Measurements from ENCODE around the gene SCN4B.

The SCN4B gene

GRCh38 chr11:118166641-118167040 is 14.0 kb upstream of the SCN4B start:
- no peak overlapping the region for H3K27ac Mint-ChIP-seq
- DNase-seq = no peak
- H3K4me3 Mint-ChIP-seq = no peak overlapping the region
- ATAC-seq = no peak
- H3K27me3 Mint-ChIP-seq = peaks cover 12% of the 10 kb centered on the region
- H3K4me1 Mint-ChIP-seq = no peaks in the 10 kb centered on the region
- H3K9me3 Mint-ChIP-seq = no peaks in the 10 kb centered on the region

GRCh38 chr11:118164885-118165284 is 12.3 kb upstream of the SCN4B start:
- Mint-ChIP-seq H3K27me3 (peaks cover 1% of the 10 kb centered on the region), H3K4me3 (no peak overlapping the region), H3K4me1 (no peaks in the 10 kb centered on the region), H3K27ac (no peak overlapping the region), H3K9me3 (no peaks in the 10 kb centered on the region)
- no peak for ATAC-seq
- DNase-seq = no peak

- H3K4me1 Mint-ChIP-seq = no peaks in the 10 kb centered on the region
- no peak overlapping the region for H3K4me3 Mint-ChIP-seq
- ATAC-seq (no peak), DNase-seq (no peak)
- no peaks in the 10 kb centered on the region for H3K9me3 Mint-ChIP-seq
- no peak overlapping the region for H3K27ac Mint-ChIP-seq
- peaks cover 13% of the 10 kb centered on the region for H3K27me3 Mint-ChIP-seq
These were observed 10.9 kb upstream of the SCN4B start for GRCh38 chr11:118163494-118163893.

- DNase-seq (no peak), ATAC-seq (no peak)
- Mint-ChIP-seq H3K27ac (no peak overlapping the region), H3K9me3 (no peaks in the 10 kb centered on the region), H3K4me3 (no peak overlapping the region), H3K27me3 (peaks cover 19% of the 10 kb centered on the region), H3K4me1 (peaks cover under 1% of the 10 kb centered on the region)
These were observed 10.2 kb upstream of the SCN4B start for GRCh38 chr11:118162846-118163245.

GRCh38 chr11:118161786-118162185 is 9.2 kb upstream of the SCN4B start:
- H3K4me1 Mint-ChIP-seq = peaks cover 11% of the 10 kb centered on the region
- DNase-seq = no peak
- ATAC-seq = no peak
- H3K4me3 Mint-ChIP-seq = no peak overlapping the region
- peaks cover 30% of the 10 kb centered on the region for H3K27me3 Mint-ChIP-seq
- H3K9me3 Mint-ChIP-seq = no peaks in the 10 kb centered on the region
- H3K27ac Mint-ChIP-seq = peak overlapping the region in 1 of 2 donors; percentile 13

GRCh38 chr11:118157186-118157895 is 4.7 kb upstream of the SCN4B start:
- peaks cover 28% of the 10 kb centered on the region for H3K4me1 Mint-ChIP-seq
- H3K27ac Mint-ChIP-seq = peak overlapping the region in 1 of 2 donors; percentile 6
- DNase-seq (no peak), ATAC-seq (no peak)
- peaks cover 74% of the 10 kb centered on the region for H3K27me3 Mint-ChIP-seq
- H3K4me3 Mint-ChIP-seq = no peak overlapping the region
- H3K9me3 Mint-ChIP-seq = no peaks in the 10 kb centered on the region

GRCh38 chr11:118156531-118157185 is 4.0 kb upstream of the SCN4B start:
- peak overlapping the region; percentile 20 to 62 for H3K4me3 Mint-ChIP-seq
- H3K4me1 Mint-ChIP-seq = peaks cover 28% of the 10 kb centered on the region
- DNase-seq (peak; percentile 25 to 30), ATAC-seq (peak; percentile 67)
- H3K27me3 Mint-ChIP-seq = peaks cover 81% of the 10 kb centered on the region
- H3K9me3 Mint-ChIP-seq = no peaks in the 10 kb centered on the region
- H3K27ac Mint-ChIP-seq = no peak overlapping the region

- peaks cover 88% of the 10 kb centered on the region for H3K27me3 Mint-ChIP-seq
- peaks cover 28% of the 10 kb centered on the region for H3K4me1 Mint-ChIP-seq
- H3K4me3 Mint-ChIP-seq = no peak overlapping the region
- no peaks in the 10 kb centered on the region for H3K9me3 Mint-ChIP-seq
- no peak overlapping the region for H3K27ac Mint-ChIP-seq
- DNase-seq (no peak), ATAC-seq (no peak)
These were observed 3.3 kb upstream of the SCN4B start for GRCh38 chr11:118155776-118156530.

GRCh38 chr11:118154641-118155040 is 2.0 kb upstream of the SCN4B start:
- Mint-ChIP-seq H3K27me3 (peaks cover 95% of the 10 kb centered on the region), H3K9me3 (no peaks in the 10 kb centered on the region), H3K4me1 (peaks cover 28% of the 10 kb centered on the region), H3K27ac (no peak overlapping the region), H3K4me3 (no peak overlapping the region)
- ATAC-seq (no peak), DNase-seq (no peak)

GRCh38 chr11:118153976-118154375 is 1.4 kb upstream of the SCN4B start:
- H3K4me1 Mint-ChIP-seq = peaks cover 28% of the 10 kb centered on the region
- DNase-seq = no peak
- ATAC-seq = no peak
- H3K27me3 Mint-ChIP-seq = peaks cover 89% of the 10 kb centered on the region
- no peak overlapping the region for H3K27ac Mint-ChIP-seq
- peak overlapping the region; percentile 73 to 81 for H3K4me3 Mint-ChIP-seq
- H3K9me3 Mint-ChIP-seq = no peaks in the 10 kb centered on the region

GRCh38 chr11:118153516-118153915 is 893 bp upstream of the SCN4B start:
- ATAC-seq = no peak
- peaks cover 28% of the 10 kb centered on the region for H3K4me1 Mint-ChIP-seq
- H3K27ac Mint-ChIP-seq = peak overlapping the region in 1 of 2 donors; percentile 52
- H3K4me3 Mint-ChIP-seq = peak overlapping the region; percentile 73 to 81
- H3K27me3 Mint-ChIP-seq = peaks cover 88% of the 10 kb centered on the region
- no peak for DNase-seq
- H3K9me3 Mint-ChIP-seq = no peaks in the 10 kb centered on the region

GRCh38 chr11:118152020-118152551 is 537 bp downstream of the SCN4B start:
- ATAC-seq (no peak), DNase-seq (no peak)
- H3K9me3 Mint-ChIP-seq = no peaks in the 10 kb centered on the region
- H3K27ac Mint-ChIP-seq = no peak overlapping the region
- H3K27me3 Mint-ChIP-seq = peaks cover 88% of the 10 kb centered on the region
- H3K4me3 Mint-ChIP-seq = peak overlapping the region; percentile 54 to 72
- peaks cover 20% of the 10 kb centered on the region for H3K4me1 Mint-ChIP-seq

- H3K9me3 Mint-ChIP-seq = no peaks in the 10 kb centered on the region
- no peak overlapping the region for H3K27ac Mint-ChIP-seq
- peaks cover 14% of the 10 kb centered on the region for H3K4me1 Mint-ChIP-seq
- ATAC-seq = no peak
- peak overlapping the region in 1 of 2 donors; percentile 16 for H3K4me3 Mint-ChIP-seq
- H3K27me3 Mint-ChIP-seq = peaks cover 83% of the 10 kb centered on the region
- DNase-seq = no peak
These were observed 1.2 kb downstream of the SCN4B start for GRCh38 chr11:118151431-118151830.

- H3K27me3 Mint-ChIP-seq = peaks cover 71% of the 10 kb centered on the region
- DNase-seq = no peak
- H3K9me3 Mint-ChIP-seq = no peaks in the 10 kb centered on the region
- H3K4me3 Mint-ChIP-seq = no peak overlapping the region
- H3K4me1 Mint-ChIP-seq = peaks cover 14% of the 10 kb centered on the region
- ATAC-seq = no peak
- no peak overlapping the region for H3K27ac Mint-ChIP-seq
These were observed 3.1 kb downstream of the SCN4B start for GRCh38 chr11:118149493-118149892.

GRCh38 chr11:118148856-118149255 is 3.8 kb downstream of the SCN4B start:
- ATAC-seq = no peak
- Mint-ChIP-seq H3K27me3 (peaks cover 71% of the 10 kb centered on the region), H3K4me3 (no peak overlapping the region), H3K9me3 (no peaks in the 10 kb centered on the region), H3K4me1 (peaks cover 12% of the 10 kb centered on the region), H3K27ac (no peak overlapping the region)
- DNase-seq = no peak

- DNase-seq (no peak), ATAC-seq (no peak)
- Mint-ChIP-seq H3K4me3 (no peak overlapping the region), H3K27ac (no peak overlapping the region), H3K27me3 (peaks cover 71% of the 10 kb centered on the region), H3K9me3 (no peaks in the 10 kb centered on the region), H3K4me1 (peaks cover 7% of the 10 kb centered on the region)
These were observed 4.4 kb downstream of the SCN4B start for GRCh38 chr11:118148240-118148639.
